H1 (cell line): Measurements from ENCODE around the gene SPINK5. TPM values are rescaled to one million over a fixed set of nuclear protein-coding genes. Genes with fewer than 3 reads are reported as not detected.

Source experiments
- CTCF ChIA-PET: fragments of 300-600 bp; sonication (Branson Sonifier 250); formaldehyde crosslinking; loops from one replicate; lab custom pipeline; 2021; ENCODE audit not compliant: partially characterized antibody; lab: Charles Lee
- POLR2A ChIA-PET: fragments of 300-600 bp; sonication (Branson Sonifier 250); formaldehyde crosslinking; loops from one replicate; lab custom pipeline; 2021; ENCODE audit warnings: inconsistent platforms; ENCODE audit not compliant: partially characterized antibody; lab: Charles Lee
- DNase-seq, 2 experiments: peaks; one replicate each; pipeline versions ENCODE4 v3.0.0 to v3.0.0-alpha.2; 2010 to 2022; ENCODE audit warnings: low spot score in 2 of 2, low read depth in 1 of 2, mixed read lengths in 1 of 2
- FAIRE-seq: peaks from 2 replicates; lab custom pipeline; 2011; peaks lifted over from hg19 to GRCh38; lab: Jason Lieb, UNC
- H2AFZ ChIP-seq: 2 replicates; pipeline ENCODE4 v1.8.1; 2012; ENCODE audit warnings: low read length, inconsistent platforms
- H2AK5ac ChIP-seq: 2 replicates; pipeline ENCODE4 v1.6.1; 2013; ENCODE audit warnings: low read depth, low read length
- H2BK120ac ChIP-seq: replicated peaks from 2 replicates; pipeline ENCODE3; 2013; ENCODE audit warnings: low read depth, low read length, inconsistent platforms
- H2BK12ac ChIP-seq: 2 replicates; pipeline ENCODE4 v1.6.1; 2013; ENCODE audit warnings: low read depth, low read length
- H2BK15ac ChIP-seq: 2 replicates; pipeline ENCODE4 v1.6.1; 2013; ENCODE audit warnings: low read length
- H2BK20ac ChIP-seq: 2 replicates; pipeline ENCODE4 v1.6.1; 2013; ENCODE audit warnings: low read length
- H2BK5ac ChIP-seq: 2 replicates; pipeline ENCODE4 v1.6.1; 2013; ENCODE audit warnings: low read depth, low read length
- H3K14ac ChIP-seq: 2 replicates; pipeline ENCODE4 v1.6.1; 2013; ENCODE audit warnings: inconsistent platforms; ENCODE audit not compliant: insufficient read length
- H3K18ac ChIP-seq: 2 replicates; pipeline ENCODE4 v1.6.1; 2013; ENCODE audit warnings: low read length; ENCODE audit errors: extremely low read depth
- H3K23ac ChIP-seq: 2 replicates; pipeline ENCODE4 v1.6.1; 2013; ENCODE audit warnings: inconsistent platforms; ENCODE audit not compliant: insufficient read length
- H3K23me2 ChIP-seq: 2 replicates; pipeline ENCODE4 v1.6.1; 2013; ENCODE audit warnings: low read depth, low read length
- H3K27ac ChIP-seq: 2 replicates; pipeline ENCODE4 v1.6.1; 2011; ENCODE audit warnings: low read depth, low read length, inconsistent platforms
- H3K27me3 ChIP-seq, 4 experiments: replicated peaks in 1 of 4; 1 replicate in 1 of 4; 2 replicates in 3 of 4; pipeline versions ENCODE4 v1.6.1 to v1.8.1; 2011 to 2013; ENCODE audit warnings: low read length in 3 of 4, mild to moderate bottlenecking in 3 of 4, inconsistent platforms in 2 of 4, mixed read lengths in 2 of 4, moderate library complexity in 1 of 4; ENCODE audit not compliant: control insufficient read depth in 3 of 4, insufficient read depth in 3 of 4; ENCODE audit errors: extremely low read depth in 1 of 4
- H3K36me3 ChIP-seq, 4 experiments: 2 replicates each; pipeline versions ENCODE4 v1.6.1 to v1.8.1; 2011 to 2013; ENCODE audit warnings: mild to moderate bottlenecking in 4 of 4, low read length in 3 of 4, moderate library complexity in 2 of 4, control low read depth in 1 of 4, inconsistent platforms in 1 of 4; ENCODE audit not compliant: insufficient read depth in 4 of 4, control insufficient read depth in 2 of 4
- H3K4ac ChIP-seq: replicated peaks from 2 replicates; pipeline ENCODE3; 2013; ENCODE audit warnings: low read length, low read depth, mixed read lengths, inconsistent platforms; ENCODE audit not compliant: insufficient read length
- H3K4me1 ChIP-seq, 4 experiments: replicated peaks in 1 of 4; 1 replicate in 1 of 4; 2 replicates in 3 of 4; pipeline versions ENCODE4 v1.6.1 to v1.8.1; 2011 to 2013; ENCODE audit warnings: low read length in 3 of 4, inconsistent platforms in 2 of 4, mixed read lengths in 1 of 4; ENCODE audit not compliant: insufficient read depth in 4 of 4, control insufficient read depth in 3 of 4
- H3K4me2 ChIP-seq, 2 experiments: 2 replicates each; pipeline versions ENCODE4 v1.6.1 to v1.8.1; 2011 to 2013; ENCODE audit warnings: low read depth in 2 of 2, low read length in 2 of 2, control low read depth in 1 of 2, inconsistent platforms in 1 of 2, mild to moderate bottlenecking in 1 of 2; ENCODE audit not compliant: insufficient read depth in 1 of 2
- H3K4me3 ChIP-seq, 4 experiments: fragments of 200-600, 300-600 bp in 1 of 4; sonication (generic), shearing (Covaris generic), sonication (Bioruptor Twin) in 1 of 4; 2 replicates each; pipeline versions ENCODE4 v1.5.1 to v1.8.1; 2011 to 2016; ENCODE audit warnings: low read length in 4 of 4, low read depth in 3 of 4, control low read depth in 2 of 4, inconsistent platforms in 2 of 4, mild to moderate bottlenecking in 2 of 4, mixed read lengths in 1 of 4, moderate library complexity in 1 of 4; ENCODE audit not compliant: insufficient read depth in 2 of 4; ENCODE audit errors: extremely low read depth in 1 of 4
- H3K56ac ChIP-seq: replicated peaks from 2 replicates; pipeline ENCODE3; 2013; ENCODE audit warnings: low read depth, mild to moderate bottlenecking, mixed read lengths, low read length, inconsistent platforms; ENCODE audit not compliant: insufficient read length
- H3K79me1 ChIP-seq: 2 replicates; pipeline ENCODE4 v1.6.1; 2013; ENCODE audit warnings: low read depth, low read length, control low read depth
- H3K79me2 ChIP-seq, 2 experiments: 2 replicates each; pipeline versions ENCODE4 v1.6.1 to v1.8.1; 2012 to 2013; ENCODE audit warnings: low read length in 2 of 2, mild to moderate bottlenecking in 2 of 2, inconsistent platforms in 1 of 2; ENCODE audit not compliant: insufficient read depth in 2 of 2, control insufficient read depth in 1 of 2
- H3K9ac ChIP-seq, 4 experiments: replicated peaks in 1 of 4; 1 replicate in 1 of 4; 2 replicates in 3 of 4; pipeline versions ENCODE4 v1.6.1 to v1.8.1; 2011 to 2013; ENCODE audit warnings: low read depth in 3 of 4, low read length in 3 of 4, control low read depth in 2 of 4, mild to moderate bottlenecking in 2 of 4, moderate library complexity in 2 of 4, inconsistent platforms in 1 of 4; ENCODE audit errors: extremely low read depth in 1 of 4
- H3K9me3 ChIP-seq, 2 experiments: 2 replicates each; pipeline versions ENCODE4 v1.6.1 to v1.8.1; 2012 to 2013; ENCODE audit warnings: mild to moderate bottlenecking in 2 of 2, moderate library complexity in 2 of 2, control low read depth in 1 of 2, inconsistent platforms in 1 of 2, low read depth in 1 of 2, low read length in 1 of 2, mixed read lengths in 1 of 2; ENCODE audit not compliant: insufficient read depth in 2 of 2
- H4K20me1 ChIP-seq, 2 experiments: replicated peaks in 1 of 2; 2 replicates each; pipeline versions ENCODE3 to v1.8.1; 2011 to 2013; ENCODE audit warnings: inconsistent platforms in 2 of 2, low read length in 2 of 2, mild to moderate bottlenecking in 1 of 2; ENCODE audit not compliant: insufficient read depth in 2 of 2, control insufficient read depth in 1 of 2
- H4K5ac ChIP-seq: 2 replicates; pipeline ENCODE4 v1.6.1; 2013; ENCODE audit warnings: low read length, low read depth, mixed read lengths, inconsistent platforms; ENCODE audit not compliant: insufficient read length
- H4K8ac ChIP-seq: 2 replicates; pipeline ENCODE4 v1.8.0; 2013; ENCODE audit warnings: mild to moderate bottlenecking, moderate library complexity, low read length, inconsistent platforms; ENCODE audit not compliant: insufficient read depth; ENCODE audit errors: extremely low read depth
- H4K91ac ChIP-seq: replicated peaks from 2 replicates; pipeline ENCODE3; 2013; ENCODE audit warnings: low read length, mixed read lengths, inconsistent platforms; ENCODE audit not compliant: insufficient read length
- FOSL1 ChIP-seq: IDR thresholded peaks from 2 replicates; pipeline ENCODE4 v1.6.1; 2011; ENCODE audit warnings: mild to moderate bottlenecking, low read depth, low read length, moderate library complexity; ENCODE audit not compliant: insufficient read depth
- KDM1A ChIP-seq: fragments of 200-600, 300-600 bp; sonication (generic); IDR thresholded peaks from 2 replicates; pipeline ENCODE4 v1.7.1; 2016; ENCODE audit warnings: mild to moderate bottlenecking, low read length, borderline replicate concordance
- KDM4A ChIP-seq: IDR thresholded peaks from one replicate; pipeline ENCODE4 v1.7.1; 2012; ENCODE audit warnings: low read depth, mild to moderate bottlenecking, moderate library complexity, low read length, inconsistent platforms; ENCODE audit not compliant: severe bottlenecking
- RNF2 ChIP-seq: fragments of 200-900, 300-1000 bp; sonication (generic); IDR thresholded peaks from 2 replicates; pipeline ENCODE4 v1.7.1; 2016; ENCODE audit warnings: borderline replicate concordance, low read depth, mild to moderate bottlenecking, antibody characterized with exemption, low read length; ENCODE audit not compliant: poor library complexity, severe bottlenecking; ENCODE audit errors: missing control alignments
- SUZ12 ChIP-seq: fragments of 200-600 bp; sonication (generic); IDR thresholded peaks from 2 replicates; pipeline ENCODE4 v1.6.1; 2012; ENCODE audit warnings: mild to moderate bottlenecking, inconsistent platforms, low read length, moderate library complexity, mixed read lengths
- polyA plus RNA-seq, 7 experiments: library from polyadenylated mRNA; depleted of rRNA in 3 of 7; stranded (reverse) in 5 of 7; unstranded in 2 of 7; fragments of >200 nt in 5 of 7; fragments of 200-250 nt in 2 of 7; gene quantifications; 1 replicate in 5 of 7; 2 replicates in 1 of 7; 4 replicates in 1 of 7; pipeline versions ENCODE4 v1.2.1 to v1.2.3, GENCODE V29; 2011 to 2013; ENCODE audit warnings: missing spikeins in 2 of 7, mixed read lengths in 2 of 7
- total RNA-seq: library from RNA; stranded (reverse); fragmentation: NEBNext Ultra II Directional; extraction: Animal tissue kit (Norgen Biotek cat#: 25700); gene quantifications from 2 replicates; pipeline ENCODE4 v1.2.1, GENCODE V29; 2021
- TF ChIP-seq, protein P1 (sequence below): IDR thresholded peaks from 2 replicates; pipeline ENCODE4 v1.6.1; 2012; ENCODE audit warnings: inconsistent platforms

Gene SPINK5
- total and polyA plus RNA-seq, 2 of the 8 experiments (the other 6 are each of a cell fraction or from before 2014, with no cell fraction given) = 1.4 to 2.2 TPM

DNA sequence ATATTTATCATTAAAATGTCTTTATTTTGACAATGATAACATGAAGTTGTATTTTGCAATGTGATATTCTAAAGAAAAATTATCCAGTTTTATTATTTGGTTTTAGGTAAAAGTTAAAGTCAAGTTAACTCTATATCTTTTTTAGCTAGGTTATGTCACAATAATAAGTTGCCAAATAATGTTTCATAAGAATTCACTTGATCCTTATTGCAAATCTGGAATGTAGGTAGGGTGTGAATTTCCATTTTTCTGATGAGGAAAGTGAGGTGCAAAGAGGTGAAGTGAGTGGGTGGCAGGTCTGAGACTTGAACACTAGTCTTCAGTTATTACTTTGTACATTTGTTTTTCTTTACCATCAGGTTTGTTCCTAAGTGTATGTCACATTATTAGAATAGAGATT is 21.5 kb downstream of the SPINK5 start:
- FAIRE-seq = no peak
- POLR2A ChIA-PET = interaction anchor here (1.1 kb wide), 1 partner anchor 232 kb away, joined by 3 read pairs; no protein-coding TSS in a partner anchor
- TF ChIP-seq SUZ12 (no peak), KDM1A (no peak), KDM4A (no peak), RNF2 (no peak), FOSL1 (no peak)
- TF ChIP-seq, protein P1, sequence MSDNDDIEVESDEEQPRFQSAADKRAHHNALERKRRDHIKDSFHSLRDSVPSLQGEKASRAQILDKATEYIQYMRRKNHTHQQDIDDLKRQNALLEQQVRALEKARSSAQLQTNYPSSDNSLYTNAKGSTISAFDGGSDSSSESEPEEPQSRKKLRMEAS = no peak

More for the DNA sequence above, 21.5 kb downstream of the SPINK5 start:
- Histone ChIP-seq H3K23me2 (no peaks in the 10 kb centered on the region), H3K56ac (no peak overlapping the region), H3K36me3 (peaks cover 0 to 5% (median 0%) of the 10 kb centered on the region in 4 experiments; a peak in 2 of 8 replicates), H3K79me2 (no peaks in the 10 kb centered on the region), H3K23ac (no peak overlapping the region), H2AFZ (no peak overlapping the region), H2AK5ac (no peak overlapping the region), H3K4me3 (no peak overlapping the region), H2BK20ac (no peak overlapping the region), H4K20me1 (no peaks in the 10 kb centered on the region), H3K14ac (no peak overlapping the region), H3K4me1 (no peaks in the 10 kb centered on the region), H3K79me1 (no peaks in the 10 kb centered on the region), H2BK12ac (no peak overlapping the region), H2BK120ac (no peak overlapping the region), H4K8ac (no peak overlapping the region), H2BK5ac (no peak overlapping the region), H3K9ac (no peak overlapping the region), H3K4me2 (no peak overlapping the region), H3K18ac (no peak overlapping the region), H3K27ac (no peak overlapping the region), H3K4ac (no peak overlapping the region), H2BK15ac (no peak overlapping the region), H3K9me3 (no peaks in the 10 kb centered on the region), H4K91ac (no peak overlapping the region), H3K27me3 (no peaks in the 10 kb centered on the region), H4K5ac (no peak overlapping the region)
- CTCF ChIA-PET = interaction anchor here (1.8 kb wide), 1 partner anchor 22 kb away, joined by 5 read pairs; no protein-coding TSS in a partner anchor
- DNase-seq = no peak
